ENCODE results near the gene SH2D3C. TPM values are rescaled to one million over a fixed set of nuclear protein-coding genes. Genes with fewer than 3 reads are reported as not detected.

SH2D3C gene
- total and polyA plus RNA-seq, 8 donors: 21.7 to 41.9 (median 32.6) TPM

DNA sequence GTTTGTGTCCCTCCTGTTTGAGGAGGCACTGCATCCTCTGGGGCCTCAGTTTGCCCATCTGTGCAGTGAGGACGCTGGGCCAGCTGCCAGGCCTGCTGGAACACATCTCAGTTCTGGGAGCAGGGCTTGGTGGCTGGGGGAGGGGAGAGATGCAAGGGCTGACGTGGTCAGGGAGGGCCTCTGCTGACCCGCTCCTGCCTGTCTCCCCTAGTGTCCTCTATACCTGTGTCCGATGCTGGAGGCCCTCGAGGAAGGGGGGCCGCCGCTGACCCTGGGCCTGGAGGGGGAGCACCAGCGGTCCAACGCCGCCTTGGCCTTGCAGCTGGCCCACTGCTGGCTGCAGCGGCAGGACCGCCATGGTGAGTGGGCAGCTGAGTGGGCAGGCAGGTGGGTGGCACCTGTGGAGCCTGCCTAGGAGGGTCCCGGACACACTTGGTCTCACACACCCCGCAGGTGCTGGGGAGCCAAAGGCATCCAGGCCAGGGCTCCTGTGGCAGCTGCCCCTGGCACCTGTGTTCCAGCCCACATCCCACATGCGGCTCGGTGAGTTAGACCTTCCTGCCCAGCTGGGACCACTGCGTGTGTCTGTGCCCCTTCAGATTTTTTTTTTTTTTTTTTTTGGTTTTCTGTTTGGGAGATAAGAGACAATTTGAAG is 30.0 kb upstream of the SH2D3C start:
- Histone ChIP-seq H3K27me3 (no peaks in the 10 kb centered on the region), H3K9me3 (no peaks in the 10 kb centered on the region), H3K4me3 (no peak overlapping the region), H3K36me3 (peaks cover 0 to 92% of the 10 kb centered on the region in 2 donors), H3K27ac (no peak overlapping the region), H3K4me1 (peaks cover 9 to 26% of the 10 kb centered on the region in 2 donors)
- intact Hi-C loops (cut with DNase I): no loop called here
- DNase-seq: no peak
- ATAC-seq: no peak
- no peak for TF ChIP-seq CTCF (IDR thresholded peaks at IDR 0.05)

- no peak for TF ChIP-seq CTCF (IDR thresholded peaks at IDR 0.05)
- intact Hi-C loops (cut with DNase I): no loop called here
- peaks cover 0 to 76% of the 10 kb centered on the region in 2 donors for H3K36me3 ChIP-seq
- H3K27me3 ChIP-seq: no peaks in the 10 kb centered on the region
- ATAC-seq (no peak), DNase-seq (peak in 1 of 4 donors; percentile 45)
- H3K27ac ChIP-seq: no peak overlapping the region
- H3K4me1 ChIP-seq: peaks cover 16 to 37% of the 10 kb centered on the region in 2 donors
- H3K4me3 ChIP-seq: no peak overlapping the region
- H3K9me3 ChIP-seq: no peaks in the 10 kb centered on the region
Measured at GRCh38 chr9:127806871-127807270, 28.4 kb upstream of the SH2D3C start.

DNA sequence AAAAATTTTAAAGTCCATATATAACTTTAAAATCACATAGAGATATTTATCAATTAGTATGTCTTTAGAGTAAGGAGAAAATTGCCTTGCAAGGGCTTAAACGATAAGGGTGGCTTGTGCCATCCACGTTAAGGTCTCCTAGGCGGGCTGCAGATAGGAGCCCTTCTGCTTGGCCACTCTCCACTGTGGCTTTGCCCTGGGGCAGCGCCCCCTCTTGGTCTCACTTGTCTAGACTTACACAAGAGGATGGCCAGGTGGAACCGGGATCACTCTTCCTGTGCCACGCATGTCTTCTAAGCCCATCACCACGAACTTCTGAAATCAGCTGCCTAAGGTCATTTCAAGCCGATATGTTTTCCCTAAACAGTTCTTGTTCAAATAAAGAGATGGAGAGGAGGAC is 27.2 kb upstream of the SH2D3C start:
- no peaks in the 10 kb centered on the region for H3K9me3 ChIP-seq
- DNase-seq (no peak), ATAC-seq (no peak)
- peak in 1 of 2 donors; percentile 9 for TF ChIP-seq CTCF (IDR thresholded peaks at IDR 0.05)
- no peaks in the 10 kb centered on the region for H3K27me3 ChIP-seq
- H3K4me1 ChIP-seq: peaks cover 16 to 47% of the 10 kb centered on the region in 2 donors
- intact Hi-C loops (cut with DNase I): no loop called here
- H3K27ac ChIP-seq: no peak overlapping the region
- H3K4me3 ChIP-seq: no peak overlapping the region
- H3K36me3 ChIP-seq: peaks cover 0 to 63% of the 10 kb centered on the region in 2 donors

- peak in 2 of 4 donors; percentile 51 to 78 for DNase-seq
- H3K27me3 ChIP-seq: no peaks in the 10 kb centered on the region
- no peak for TF ChIP-seq CTCF (IDR thresholded peaks at IDR 0.05)
- intact Hi-C loops (cut with DNase I): no loop called here
- H3K36me3 ChIP-seq: peaks cover 0 to 47% of the 10 kb centered on the region in 2 donors
- ATAC-seq: peak; percentile 27
- no peaks in the 10 kb centered on the region for H3K9me3 ChIP-seq
- peak overlapping the region; percentile 70 to 71 for H3K4me3 ChIP-seq
- peaks cover 16 to 43% of the 10 kb centered on the region in 2 donors for H3K4me1 ChIP-seq
- peak overlapping the region; percentile 90 to 92 for H3K27ac ChIP-seq
Measured at GRCh38 chr9:127803507-127804352, 25.3 kb upstream of the SH2D3C start.

Measured in left lung (tissue), 10 donors.